GM12875 (cell line): ENCODE data around the gene COA7.
"Not testable (repeated sequence)": the region's sequence is repeated elsewhere in the genome, so short reads cannot be mapped to it uniquely, and the experiment has no call there.

Source experiments
- H3K4me3 ChIP-seq: one replicate; pipeline ENCODE4 v1.5.1; 2011; ENCODE audit warnings: low read depth, low read length, control low read depth
- TF ChIP-seq, protein P1 (sequence below): IDR thresholded peaks from 2 replicates; pipeline ENCODE4 v1.5.1; 2011; ENCODE audit warnings: low read depth, mild to moderate bottlenecking, control low read depth, inconsistent platforms, low read length, moderate library complexity, borderline replicate concordance; ENCODE audit not compliant: insufficient read depth

COA7 gene

DNA sequence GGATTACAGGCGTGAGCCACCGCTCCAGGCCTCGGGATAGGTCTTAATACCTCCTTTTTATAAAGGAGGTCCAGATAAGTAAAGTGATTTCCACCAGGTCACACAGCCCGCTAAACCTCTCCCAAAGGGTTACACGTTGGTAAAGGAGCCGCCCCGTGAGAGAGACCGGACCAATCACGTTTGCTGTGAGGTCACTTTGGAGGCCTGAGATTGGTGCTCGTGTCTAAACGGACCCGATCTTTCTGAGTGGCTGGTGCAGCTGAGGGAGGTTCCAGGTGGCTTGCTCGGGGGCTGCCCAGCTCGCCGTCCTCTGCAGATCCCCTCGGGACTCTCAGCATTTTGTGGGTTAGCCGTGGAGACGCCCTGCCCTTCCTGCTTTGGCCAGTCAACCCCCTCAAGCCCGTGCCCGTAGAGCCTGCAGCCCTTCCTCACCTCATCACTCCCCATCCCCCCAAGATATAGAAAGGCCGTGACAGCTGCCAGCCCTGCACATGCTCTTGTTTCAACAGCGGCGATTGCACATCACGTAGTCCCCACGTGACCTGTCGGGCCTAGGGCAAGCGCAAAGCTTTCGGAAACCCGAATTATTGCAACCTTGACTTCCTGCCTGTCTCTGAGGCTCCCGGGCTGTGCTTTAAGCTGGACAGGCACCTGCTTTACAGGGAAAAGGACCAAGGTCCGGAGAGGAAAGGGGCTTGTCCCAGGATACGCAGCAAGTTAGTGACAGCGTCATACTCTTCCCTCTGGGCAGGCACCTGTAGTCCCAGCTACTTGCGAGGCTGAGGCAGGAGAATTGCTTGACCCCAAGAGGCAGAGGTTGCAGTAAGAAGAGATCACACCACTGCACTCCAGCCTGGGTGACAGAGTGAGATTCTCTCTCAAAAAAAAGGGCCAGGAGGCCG is 5.0 kb upstream of the COA7 start:
- peak overlapping the region; percentile 52 for H3K4me3 ChIP-seq
- TF ChIP-seq, protein P1, sequence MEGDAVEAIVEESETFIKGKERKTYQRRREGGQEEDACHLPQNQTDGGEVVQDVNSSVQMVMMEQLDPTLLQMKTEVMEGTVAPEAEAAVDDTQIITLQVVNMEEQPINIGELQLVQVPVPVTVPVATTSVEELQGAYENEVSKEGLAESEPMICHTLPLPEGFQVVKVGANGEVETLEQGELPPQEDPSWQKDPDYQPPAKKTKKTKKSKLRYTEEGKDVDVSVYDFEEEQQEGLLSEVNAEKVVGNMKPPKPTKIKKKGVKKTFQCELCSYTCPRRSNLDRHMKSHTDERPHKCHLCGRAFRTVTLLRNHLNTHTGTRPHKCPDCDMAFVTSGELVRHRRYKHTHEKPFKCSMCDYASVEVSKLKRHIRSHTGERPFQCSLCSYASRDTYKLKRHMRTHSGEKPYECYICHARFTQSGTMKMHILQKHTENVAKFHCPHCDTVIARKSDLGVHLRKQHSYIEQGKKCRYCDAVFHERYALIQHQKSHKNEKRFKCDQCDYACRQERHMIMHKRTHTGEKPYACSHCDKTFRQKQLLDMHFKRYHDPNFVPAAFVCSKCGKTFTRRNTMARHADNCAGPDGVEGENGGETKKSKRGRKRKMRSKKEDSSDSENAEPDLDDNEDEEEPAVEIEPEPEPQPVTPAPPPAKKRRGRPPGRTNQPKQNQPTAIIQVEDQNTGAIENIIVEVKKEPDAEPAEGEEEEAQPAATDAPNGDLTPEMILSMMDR, result no peak

DNA sequence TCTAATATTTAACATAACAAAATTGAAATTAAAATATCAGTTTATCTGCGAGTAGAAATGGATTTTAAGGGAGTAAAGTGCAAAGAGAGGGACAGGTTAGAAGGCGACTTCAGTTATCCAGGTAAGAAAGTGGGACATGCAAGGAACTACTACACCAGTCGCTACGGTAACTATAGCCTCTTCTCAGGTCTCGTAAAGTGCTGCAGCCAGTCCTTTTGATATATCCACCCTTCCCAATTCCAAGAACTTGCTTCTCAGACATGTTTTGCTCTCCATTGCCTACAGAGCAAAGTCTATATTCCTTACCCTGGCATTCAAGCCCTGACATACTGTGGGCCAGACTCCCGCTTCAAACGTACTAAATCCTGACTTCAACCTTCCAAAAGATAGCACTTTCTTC is 2.5 kb downstream of the COA7 start:
- TF ChIP-seq, protein P1, result no peak
- H3K4me3 ChIP-seq, result no peak overlapping the region

DNA sequence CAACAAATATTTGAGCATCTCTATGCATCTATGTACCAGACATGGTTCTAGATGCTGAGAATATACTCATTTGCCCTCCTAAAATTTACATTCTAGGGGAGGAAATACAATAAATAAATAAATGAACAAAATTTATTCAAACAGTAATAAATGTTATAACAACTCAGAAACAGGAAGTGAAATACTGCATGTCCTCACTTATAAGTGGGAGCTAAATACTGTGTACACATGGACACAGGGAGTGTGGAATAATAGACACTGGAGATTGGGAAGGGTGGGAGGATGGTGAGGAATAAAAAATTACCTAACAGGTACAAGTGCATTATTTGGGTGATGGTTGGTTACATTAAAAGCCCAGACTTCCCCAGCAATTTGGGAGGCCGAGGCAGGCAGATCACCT is 4.3 kb downstream of the COA7 start:
- no peak overlapping the region for H3K4me3 ChIP-seq
- TF ChIP-seq, protein P1, result no peak

DNA sequence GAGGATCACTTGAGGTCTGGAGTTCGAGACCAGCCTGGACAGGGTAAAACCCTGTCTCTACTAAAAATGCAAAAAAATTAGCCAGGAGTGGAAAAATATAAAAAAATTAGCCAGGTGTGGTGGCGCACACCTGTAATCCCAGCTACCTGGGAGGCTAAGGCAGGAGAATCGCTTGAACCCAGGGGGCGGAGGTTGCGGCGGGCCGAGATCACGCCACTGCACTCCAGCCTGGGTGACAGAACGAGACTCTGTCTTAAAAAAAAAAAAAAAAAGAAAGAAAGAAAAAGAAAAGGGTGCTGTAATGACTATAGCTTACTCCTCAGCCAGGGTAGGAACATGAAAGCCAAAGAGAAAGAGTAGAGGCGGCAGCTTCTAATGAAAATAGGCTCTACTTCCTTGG is 4.8 kb downstream of the COA7 start:
- H3K4me3 ChIP-seq, result not testable (repeated sequence)

DNA sequence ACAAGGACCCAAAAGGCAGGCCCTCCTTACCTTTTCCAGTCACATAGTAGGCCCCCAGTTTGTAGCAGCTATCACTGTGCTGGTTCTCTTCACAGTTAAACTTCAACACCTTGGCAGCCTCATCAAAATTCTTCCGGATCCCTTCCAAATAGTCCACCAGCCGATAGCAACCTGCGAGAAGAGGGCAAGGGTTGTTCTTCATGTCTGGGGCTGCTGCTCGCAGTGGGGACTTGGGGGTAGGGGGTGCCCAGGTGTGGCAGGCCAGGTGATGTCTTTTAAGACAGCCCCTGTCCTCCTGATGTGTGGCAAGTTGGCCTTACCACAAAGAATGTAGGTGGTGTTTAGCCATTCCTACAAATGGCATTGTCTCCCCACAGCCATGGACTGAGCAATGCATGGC is 5.5 kb downstream of the COA7 start:
- TF ChIP-seq, protein P1, result no peak
- H3K4me3 ChIP-seq, result no peak overlapping the region

DNA sequence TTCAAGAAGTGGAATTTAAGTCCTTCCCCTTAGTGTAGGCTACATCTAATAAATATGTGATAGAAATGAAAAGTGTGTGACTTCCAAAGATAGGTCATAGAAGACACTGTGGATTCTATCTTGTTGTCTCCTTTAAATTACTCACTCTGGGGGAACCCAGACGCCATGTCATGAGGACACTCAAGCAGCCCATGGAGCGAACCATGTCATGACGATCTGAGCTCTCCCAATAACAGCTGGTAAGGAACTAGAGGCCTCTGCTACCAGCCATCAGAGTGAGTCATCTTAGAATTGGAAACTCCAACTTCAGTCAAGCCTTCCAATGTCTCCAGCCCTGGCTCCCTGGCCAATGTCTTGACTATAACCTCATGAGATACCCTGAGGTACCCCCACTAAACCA is 6.3 kb downstream of the COA7 start:
- TF ChIP-seq, protein P1, result no peak
- no peak overlapping the region for H3K4me3 ChIP-seq

DNA sequence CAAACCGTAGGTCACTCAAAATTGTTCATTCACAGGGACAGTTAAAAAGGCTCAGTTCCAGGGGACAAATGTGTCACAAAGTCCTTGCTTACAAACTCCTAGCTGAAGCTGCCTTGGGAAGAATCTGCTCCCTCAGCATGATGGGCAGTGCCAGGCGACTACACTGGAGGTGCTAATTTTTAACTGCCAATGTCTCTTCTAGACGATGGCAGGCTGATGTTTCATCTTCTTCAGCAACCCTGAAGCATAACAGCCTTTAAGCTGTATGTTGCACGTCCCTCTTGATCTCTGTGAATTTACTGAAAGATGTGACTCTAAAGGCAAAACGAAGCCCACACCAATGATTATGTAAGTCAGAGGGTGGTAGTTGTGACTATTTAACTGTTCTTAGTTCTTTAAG is 11.3 kb downstream of the COA7 start:
- H3K4me3 ChIP-seq, result no peak overlapping the region
- TF ChIP-seq, protein P1, result no peak
